HG03442 (cell line): Measurements from ENCODE around the gene PTPN23.

Source experiments
- ATAC-seq: cut with Tn5 transposase; IDR thresholded peaks from one replicate; pipeline ENCODE4 v1.9.1; 2021; ENCODE audit warnings: mild to moderate bottlenecking, moderate library complexity; ENCODE audit not compliant: unreplicated experiment

Gene PTPN23

DNA sequence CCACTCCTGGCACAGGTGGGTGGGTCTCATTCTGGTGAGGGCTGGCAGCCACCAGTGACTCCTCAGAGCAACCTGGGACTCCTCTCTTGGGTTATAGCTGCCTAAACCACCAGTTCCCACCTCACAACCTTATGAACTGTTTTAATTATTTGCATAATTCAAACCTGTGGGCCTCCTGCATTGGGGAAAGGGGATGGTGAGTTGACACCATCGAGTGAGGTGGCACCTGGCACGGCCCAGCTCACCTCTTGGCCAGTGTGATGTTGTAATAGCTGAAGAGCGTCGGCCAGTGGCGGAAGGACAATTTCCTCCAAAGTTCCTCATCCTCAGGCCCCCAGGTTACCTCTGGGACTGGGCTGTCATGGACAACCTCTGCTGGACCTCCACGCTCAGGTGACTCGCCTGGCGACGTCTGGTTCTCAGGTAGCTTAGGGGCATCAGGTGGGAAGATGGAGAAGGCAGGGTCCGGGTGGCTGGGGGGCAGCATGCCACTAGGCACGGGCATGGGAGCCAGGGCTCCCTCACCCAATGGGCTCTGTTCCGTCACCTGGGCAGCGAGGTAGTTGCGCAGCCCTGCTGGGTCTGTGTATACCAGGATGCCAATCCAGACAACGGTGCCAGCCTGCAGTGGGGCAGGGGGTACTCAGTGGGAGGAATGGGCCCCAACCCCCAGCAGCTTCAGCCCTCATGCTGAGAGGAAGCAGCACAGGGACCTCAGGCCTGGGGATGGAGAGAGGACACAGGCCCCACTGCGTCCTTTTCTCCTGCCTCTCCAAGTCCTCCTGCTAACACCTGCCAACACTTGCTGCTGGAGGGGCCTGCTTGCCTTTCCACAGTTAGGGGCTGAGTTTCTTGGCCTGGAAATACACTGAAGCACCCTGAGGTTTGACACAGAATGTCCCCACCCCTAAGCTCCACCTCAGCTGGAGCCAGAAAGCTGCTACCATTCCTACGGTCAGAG, 38.5 kb downstream of the PTPN23 start:
- ATAC-seq = no peak

DNA sequence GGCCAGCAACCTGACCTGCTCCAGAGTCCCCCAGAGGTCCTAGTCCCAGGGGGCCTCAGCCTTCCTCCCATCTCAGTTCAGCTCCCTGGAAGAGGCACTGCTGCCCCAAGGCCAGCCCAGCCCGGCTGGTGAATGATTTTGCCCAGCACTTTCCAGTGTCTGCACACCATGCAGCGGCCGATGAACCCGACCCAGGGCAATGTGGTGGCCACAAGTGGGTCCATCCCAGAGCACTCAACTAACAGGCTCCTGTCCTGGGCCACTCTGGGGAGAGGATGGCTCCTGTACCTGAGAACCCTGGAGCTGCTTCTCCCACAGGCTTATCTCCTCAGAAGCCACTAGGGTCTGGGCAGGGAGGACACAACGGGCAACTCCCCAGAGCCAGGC, 39.2 kb downstream of the PTPN23 start:
- ATAC-seq = no peak

DNA sequence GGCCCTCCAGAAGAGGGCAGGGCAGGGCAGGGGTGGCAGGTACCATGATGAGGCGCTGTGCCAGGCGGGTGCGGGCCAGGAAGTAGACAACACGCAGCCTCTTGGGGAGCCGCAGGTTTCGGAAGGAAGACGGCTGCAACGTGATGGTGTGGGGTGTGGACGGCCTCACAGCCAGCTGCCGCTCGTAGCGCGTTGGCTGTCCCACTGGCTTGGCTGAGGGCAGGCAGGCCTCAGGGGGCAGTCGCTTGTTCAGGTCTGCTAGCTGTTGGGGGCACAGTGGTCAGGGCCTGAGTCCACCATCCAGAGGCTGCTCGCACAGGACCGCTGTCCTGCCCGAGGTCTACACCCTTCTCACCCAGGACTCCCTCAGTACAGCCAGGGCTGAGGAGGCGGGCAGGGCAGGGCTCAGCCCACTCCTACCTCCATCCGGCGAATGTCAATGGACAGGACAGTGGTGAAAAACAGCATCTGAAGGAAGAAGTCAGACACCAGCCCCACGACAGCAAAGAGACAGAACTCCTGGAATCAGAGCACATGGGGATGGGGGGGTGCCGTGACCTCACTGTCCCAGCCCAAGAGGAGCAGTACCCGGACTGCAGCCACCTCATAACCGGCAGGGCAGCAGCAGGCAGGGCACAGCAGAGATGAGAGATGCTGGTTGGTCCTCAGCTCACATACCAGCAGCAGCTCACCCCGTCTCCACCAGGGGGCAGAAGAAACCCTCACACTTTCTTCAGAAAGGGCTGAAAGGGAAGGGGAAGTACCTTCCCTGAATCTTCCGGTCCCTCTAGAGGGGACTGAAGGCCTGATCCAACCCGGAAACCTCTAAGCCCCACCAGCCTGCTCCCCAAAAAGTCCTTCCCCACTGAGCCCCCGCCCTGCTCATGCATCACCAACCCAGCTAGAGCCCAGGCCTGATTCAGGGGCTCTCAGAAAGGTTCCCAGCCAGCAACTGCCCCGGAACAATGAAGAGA, 40.0 kb downstream of the PTPN23 start:
- ATAC-seq = peak; percentile 67

DNA sequence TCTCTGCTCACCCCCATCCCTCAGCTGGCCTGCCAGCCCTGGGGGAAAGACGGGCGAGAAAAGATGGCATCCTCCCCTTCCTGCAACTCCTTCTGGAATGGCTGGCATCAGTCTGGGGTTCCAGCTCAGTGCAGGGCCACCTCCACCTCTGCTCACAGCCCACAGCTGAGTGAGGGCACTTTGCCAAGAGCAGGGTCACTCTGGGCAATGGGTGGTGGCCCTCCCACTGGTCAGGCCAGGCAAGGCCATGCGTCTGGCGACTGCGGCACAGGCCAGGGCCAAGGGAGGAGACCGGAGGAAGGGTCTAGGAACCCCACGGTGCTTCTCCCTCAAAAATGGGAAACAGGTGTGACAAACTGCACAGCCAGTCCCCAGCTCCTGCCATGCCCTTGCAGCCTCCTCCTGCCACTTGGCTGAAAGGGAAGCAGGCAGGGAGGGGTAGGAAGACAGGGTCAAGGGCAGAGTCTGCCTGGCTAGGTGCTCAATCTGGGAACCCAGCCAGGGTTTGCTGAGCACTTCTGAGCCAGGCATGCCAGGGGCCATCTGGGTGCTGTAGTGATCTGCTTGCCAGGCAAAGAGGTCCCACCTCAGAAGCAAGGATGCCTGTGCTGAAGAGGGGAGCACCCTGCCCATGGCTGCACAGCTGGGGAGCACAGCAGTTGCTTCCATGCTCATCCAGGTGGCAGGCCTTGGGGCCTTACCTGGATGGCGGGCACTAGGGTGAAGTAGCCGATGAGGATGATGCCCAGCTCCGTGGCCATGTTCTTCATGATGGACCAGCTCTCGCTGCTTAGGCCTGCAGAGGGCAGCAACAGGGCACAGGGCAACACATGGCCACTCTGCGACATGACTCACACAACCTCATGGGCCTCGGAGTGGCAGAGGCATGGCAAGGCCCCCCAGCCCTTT, 41.2 kb downstream of the PTPN23 start:
- no peak for ATAC-seq

DNA sequence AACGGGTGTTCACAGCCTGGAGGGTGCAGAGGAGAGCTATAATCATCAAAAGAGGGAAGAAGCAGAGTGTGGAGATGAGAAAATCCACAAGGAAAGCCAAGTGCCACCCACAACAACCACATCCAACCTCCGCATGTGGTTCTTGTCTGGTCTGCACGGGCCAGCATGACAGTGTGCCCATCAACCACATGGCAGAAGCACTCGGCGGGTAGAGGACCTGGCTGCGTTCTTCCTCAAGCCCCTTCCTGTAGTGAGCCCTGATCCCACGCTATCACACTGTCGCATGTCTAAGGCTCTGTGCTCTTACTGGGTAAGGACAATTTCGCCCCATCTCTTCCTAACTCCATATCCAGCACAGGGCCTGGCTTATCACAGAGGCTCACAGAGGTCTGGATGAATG, 41.9 kb downstream of the PTPN23 start:
- ATAC-seq = no peak

DNA sequence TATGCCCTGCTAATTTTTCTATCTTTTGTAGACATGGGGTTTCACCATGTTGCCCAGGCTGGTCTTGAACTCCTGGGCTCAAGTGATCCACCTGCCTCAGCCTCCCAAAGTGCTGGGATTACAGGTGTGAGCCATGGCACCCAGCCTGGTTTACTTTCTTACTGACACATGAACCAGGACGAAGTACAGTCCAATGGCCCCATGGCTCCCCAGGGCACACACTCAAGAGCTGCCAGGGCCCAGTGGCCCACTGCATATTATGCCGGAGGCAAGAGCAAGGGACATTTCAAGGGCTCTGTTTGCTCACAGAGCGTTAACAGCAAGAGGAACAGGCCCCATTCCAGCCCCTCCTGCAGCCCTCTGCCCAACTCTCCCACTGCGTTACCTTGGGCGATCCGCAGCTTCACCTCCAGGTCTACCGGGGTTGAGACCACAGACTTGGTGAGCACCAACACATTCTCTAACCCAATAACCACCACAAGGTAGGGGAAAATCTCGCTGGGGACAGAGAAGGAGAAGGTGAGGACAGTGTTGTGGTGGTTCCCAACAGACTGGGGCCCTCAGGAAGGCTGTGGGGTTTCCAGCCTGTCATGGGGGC, 42.8 kb downstream of the PTPN23 start:
- ATAC-seq = no peak

DNA sequence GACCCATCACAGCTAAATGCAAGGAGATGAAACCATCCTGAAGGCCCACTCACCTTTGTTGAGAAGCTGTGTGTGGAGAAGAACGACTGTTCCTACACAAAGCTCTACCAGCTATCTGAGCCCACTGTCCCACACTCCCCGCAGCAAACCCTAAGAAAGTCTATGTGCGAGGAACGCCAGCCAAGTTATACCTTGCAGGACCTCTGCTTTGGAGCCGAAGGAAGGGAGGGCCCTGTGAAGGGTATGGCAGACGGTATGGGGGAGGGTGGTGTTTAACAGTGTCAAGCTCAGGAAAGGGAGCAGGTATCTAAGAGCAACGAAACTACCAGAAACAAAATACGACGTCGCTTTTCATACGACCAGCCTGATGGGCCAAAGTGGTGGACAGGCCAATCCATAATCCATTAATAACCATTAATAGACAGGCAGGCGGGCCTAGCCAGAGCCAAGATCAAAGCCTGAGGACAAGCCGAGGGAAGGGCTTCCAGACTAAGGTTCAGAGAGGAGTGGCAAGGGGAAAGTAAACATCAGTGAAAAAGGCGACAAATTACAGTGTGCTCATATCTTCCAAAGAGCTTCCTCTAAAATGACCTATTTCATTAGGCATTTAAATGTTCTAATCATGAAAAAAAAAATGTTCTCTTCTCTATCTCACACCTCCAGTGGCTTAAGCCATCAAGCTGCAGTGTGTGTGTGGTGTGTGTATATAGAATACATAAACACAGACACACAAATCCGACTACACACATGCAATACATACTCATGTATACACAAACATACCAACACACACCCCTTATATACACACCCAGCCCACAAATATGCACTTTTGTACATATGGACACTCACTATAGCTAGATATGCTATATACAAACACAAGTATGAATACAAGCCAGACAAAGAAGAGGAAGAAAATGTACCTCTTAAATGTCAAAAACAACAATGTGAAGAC, 43.9 kb downstream of the PTPN23 start:
- ATAC-seq = no peak

DNA sequence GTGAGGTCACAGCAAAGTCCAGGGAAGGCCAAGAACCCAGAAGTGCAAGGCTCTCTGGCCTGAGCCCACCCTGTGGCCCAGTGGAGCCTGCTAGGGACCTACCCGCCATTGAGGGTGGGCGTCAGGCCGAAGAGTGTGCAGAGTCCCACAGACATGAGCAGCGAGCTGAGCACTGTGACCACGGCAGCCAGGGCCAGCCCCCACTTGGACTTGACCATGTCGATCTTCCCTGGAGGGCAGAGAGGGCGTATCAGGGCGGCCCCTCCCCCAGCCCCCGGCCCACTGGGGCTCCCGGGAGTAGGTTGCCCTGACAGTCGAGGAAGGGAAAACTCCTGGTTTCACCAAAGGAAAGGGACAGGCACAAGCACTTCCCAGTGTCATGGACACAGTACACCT, 44.6 kb downstream of the PTPN23 start:
- no peak for ATAC-seq

DNA sequence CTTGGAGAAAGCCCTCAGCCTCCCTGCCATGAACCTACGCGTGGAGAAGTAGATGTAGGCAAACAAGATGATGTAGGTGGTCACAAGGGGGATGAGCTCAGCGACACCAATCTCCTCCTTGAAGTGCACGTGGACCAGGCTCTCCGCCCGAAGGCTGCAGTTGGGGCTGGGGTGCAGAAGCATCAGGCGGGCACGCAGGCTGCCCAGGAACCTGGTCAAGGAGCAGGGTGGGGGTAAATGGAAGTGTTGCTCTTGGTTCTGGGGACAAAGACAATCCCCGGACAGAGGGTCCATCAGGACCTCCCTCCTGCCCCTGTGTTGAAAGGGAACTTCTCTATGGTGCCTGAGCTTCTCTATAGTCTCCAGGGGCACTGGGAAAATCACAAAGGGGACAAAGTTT, 45.1 kb downstream of the PTPN23 start:
- ATAC-seq = no peak

DNA sequence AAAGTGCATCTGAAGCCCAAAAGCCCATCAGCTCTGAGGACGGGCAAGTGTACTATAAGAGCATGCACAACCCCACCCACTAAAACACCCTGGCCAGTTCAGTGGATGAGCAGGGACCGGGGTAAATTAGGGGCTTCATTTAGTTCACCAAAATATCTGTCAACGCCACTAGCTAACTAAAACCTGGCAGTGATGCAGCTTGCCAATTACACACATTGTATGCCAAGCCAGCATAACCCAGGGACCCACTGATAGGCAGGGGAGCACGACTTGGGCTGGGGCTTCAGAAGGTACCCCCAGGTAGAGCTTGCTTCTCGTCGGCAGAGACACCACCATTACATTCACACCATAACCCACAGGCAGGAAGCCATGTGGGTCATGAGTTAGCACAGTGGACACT, 47.0 kb downstream of the PTPN23 start:
- no peak for ATAC-seq

DNA sequence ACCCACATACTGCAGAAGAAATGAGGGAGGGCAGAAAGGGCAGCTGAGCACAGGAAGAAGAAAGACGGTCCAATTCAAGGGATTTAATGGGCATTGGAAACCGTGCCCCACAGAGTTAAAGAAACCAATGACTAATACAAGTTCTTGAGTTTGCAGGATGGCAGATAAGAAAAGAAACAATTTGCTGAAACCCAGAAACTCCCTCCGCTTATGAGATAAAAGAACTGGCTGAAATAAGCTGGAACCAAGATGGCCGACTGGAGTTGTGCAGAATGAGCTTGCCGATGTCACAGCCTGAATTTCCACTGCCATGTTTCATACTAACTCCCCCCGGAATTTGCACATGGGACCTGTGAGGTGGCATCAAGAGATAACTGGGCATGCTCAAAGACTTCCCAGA, 47.8 kb downstream of the PTPN23 start:
- no peak for ATAC-seq

DNA sequence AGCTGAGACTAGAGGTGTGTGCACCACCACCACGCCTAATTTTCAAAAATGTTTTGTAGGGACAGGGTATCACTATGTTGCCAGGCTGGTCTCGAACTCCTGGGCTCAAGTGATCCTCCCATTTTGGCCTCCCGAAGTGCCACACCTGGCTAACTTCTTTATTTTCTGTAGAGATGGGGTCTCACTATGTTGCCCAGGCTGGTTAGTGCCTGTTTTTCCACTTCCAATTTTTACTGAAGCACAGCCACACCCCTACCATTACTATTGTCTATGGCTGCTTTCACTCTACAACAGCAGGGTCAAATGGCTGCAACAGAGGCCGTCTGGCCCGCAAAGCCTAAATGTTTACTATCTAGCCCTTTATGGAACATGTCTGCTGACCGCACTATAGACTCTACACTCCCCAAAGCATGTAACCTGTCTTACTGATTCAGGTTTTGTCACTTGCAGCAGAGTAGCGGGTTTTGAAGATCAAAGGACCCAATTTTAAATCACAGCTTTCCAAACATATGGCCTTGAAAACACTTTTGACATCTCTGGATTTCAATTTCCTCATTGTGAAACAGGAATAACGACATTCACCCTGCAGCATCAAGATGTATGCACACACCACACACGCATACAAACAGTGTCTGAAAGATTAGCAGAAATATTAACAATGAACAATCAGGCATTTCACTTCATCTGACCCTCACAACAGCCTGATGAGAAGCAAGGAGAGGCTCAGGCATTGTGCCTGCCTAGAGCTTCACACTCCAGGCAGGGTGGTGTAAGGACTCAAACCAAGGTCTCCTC, 48.9 kb downstream of the PTPN23 start:
- ATAC-seq = no peak

DNA sequence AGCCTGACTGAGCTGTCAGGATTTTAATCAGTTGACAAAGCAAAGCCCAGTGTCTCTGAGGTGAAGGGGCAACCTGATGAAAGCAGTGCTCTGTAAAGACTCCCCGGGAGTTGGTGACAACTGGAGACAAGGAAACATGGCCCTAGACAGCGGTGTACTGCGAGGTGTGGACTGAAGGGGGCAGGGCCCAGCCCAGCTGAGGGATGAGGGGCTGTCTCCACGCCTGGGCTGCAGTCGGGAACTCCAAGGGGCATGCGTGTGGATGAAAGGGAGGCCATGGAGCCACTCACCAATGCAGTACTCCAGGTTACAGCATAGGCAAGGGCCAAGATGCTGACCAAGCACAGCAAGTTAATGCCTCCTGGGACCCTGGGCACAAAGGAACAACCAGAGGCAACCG, 49.8 kb downstream of the PTPN23 start:
- ATAC-seq = no peak

DNA sequence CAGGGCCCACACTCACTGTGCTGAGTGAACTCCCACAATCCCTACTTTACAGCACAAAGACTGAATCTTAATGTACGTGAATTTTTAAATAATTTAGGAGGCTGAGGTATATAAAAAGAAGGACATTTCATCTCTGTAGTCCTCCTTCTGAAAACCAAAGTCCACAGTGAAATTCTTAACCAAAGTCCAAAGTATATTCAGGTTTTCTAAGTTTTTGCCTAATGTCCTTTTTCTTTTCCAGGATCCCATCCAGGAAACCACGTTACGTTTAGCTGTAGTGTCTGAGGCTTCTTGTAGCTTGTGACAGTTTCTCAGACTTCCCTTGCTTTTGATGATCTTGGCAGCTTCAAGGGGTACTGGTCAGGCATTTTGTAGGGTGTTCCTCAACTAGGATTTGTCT, 50.4 kb downstream of the PTPN23 start:
- no peak for ATAC-seq

DNA sequence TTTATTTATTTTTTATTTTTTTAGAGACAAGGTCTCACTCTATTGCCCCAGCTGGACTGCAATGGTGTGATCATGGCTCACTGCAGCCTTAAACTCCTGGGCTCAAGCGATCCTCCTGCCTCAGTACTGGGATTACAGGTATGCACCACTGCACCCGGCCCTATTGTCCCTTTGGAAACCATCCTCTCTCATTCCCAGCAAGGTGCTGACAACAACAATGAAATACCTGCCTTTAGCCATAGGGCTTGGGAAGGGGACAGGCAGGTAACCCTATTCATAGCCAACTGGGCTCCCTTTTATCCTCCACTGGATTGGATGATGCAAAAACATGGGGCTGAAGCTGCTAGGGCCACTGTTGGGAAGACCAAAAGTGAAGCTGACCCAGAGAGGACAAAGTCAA, 51.9 kb downstream of the PTPN23 start:
- ATAC-seq = no peak

DNA sequence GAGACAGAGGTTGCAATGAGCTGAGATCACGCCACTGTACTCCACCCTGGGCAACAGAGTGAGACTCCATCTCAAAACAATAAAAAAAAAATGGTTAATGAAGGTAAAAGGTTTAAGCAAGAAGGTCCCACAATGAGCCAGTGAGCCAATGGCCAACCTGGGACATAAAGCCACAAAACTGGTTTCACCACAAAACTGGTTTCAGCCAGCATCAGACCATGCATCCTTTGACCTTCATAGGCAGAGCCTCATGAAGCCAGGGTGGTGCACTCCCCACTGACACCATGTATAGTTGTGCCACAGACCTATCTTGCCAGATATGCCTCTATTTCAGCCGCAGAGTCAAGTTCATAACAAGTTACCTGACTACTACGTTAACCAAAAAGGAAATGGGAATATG, 53.0 kb downstream of the PTPN23 start:
- ATAC-seq = no peak

DNA sequence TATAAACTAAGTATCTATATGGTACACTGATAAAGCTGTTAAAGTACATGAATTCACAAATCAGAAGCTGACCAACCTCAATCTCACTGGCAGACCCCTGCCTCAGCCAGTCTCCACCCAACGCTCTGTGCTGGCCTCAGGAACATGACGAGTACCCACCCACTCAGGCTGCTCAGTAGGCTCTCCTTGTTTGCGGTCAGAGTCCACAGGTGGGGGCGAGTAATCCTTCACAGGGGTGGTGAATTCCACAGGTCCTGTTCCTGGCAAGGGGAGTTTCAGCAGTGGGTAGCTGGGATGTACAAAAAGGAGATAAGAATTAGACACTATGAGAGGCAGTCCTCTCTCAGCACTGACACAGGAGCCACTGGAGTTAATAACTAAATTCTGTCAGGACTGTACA, 54.0 kb downstream of the PTPN23 start:
- no peak for ATAC-seq

DNA sequence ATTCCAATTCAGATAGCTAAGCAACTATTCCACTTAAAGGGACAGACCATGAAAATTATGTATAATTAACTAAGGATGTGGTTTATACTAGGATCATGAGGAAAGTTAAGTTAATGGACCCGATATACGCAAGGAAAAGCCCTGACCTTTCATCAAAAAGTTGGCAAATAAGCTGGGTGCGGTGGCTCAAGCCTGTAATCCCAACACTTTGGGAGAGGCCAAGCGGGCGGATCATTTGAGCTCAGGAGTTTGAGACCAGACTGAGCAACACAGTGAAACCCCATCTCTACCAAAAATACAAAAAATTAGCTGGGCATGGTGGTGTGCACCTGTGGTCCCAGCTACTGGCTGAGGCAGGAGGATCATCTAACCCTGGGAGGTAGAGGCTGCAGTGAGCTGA, 55.4 kb downstream of the PTPN23 start:
- no peak for ATAC-seq
